GM23338 (cell line): Measurements from ENCODE around the gene LTB4R. TPM values are rescaled to one million over a fixed set of nuclear protein-coding genes. Genes with fewer than 3 reads are reported as not detected.

Experiments used
- ATAC-seq: fragments of 200-7000 bp; cut with Tn5 transposase; 3 replicates; pipeline ENCODE4 v1.9.1; 2020
- DNase-seq: peaks from one replicate; pipeline ENCODE4 v3.0.0-alpha.2; 2015; ENCODE audit warnings: low spot score
- H2AFZ ChIP-seq: fragments of 200-600 bp; sonication (generic); 2 replicates; pipeline ENCODE4 v1.8.0; 2016; ENCODE audit warnings: antibody characterized with exemption, mild to moderate bottlenecking, moderate library complexity
- H3F3A ChIP-seq: fragments of 200-600 bp; sonication (generic); replicated peaks from 2 replicates; pipeline ENCODE4 v1.8.0; 2017; ENCODE audit warnings: antibody characterized with exemption, mixed run types, low read depth
- H3K27ac ChIP-seq: fragments of 200-600 bp; sonication (generic); 2 replicates; pipeline ENCODE4 v1.6.1; 2016; ENCODE audit warnings: low read depth
- H3K27me3 ChIP-seq: fragments of 200-600 bp; sonication (generic); 2 replicates; pipeline ENCODE4 v1.8.0; 2016; ENCODE audit warnings: mild to moderate bottlenecking, mixed run types, moderate library complexity; ENCODE audit not compliant: insufficient read depth
- H3K36me3 ChIP-seq: fragments of 200-600 bp; sonication (generic); 2 replicates; pipeline ENCODE4 v1.8.0; 2016; ENCODE audit warnings: mild to moderate bottlenecking; ENCODE audit not compliant: insufficient read depth
- H3K4me1 ChIP-seq: fragments of 200-600 bp; sonication (generic); 2 replicates; pipeline ENCODE4 v1.8.0; 2016; ENCODE audit warnings: mild to moderate bottlenecking, moderate library complexity; ENCODE audit not compliant: insufficient read depth
- H3K4me2 ChIP-seq: fragments of 200-600 bp; sonication (generic); 2 replicates; pipeline ENCODE4 v1.7.1; 2017; ENCODE audit warnings: mixed run types
- H3K4me3 ChIP-seq: fragments of 200-600 bp; sonication (generic); 2 replicates; pipeline ENCODE4 v1.6.1; 2016; ENCODE audit warnings: mixed run types
- H3K79me2 ChIP-seq: fragments of 200-600 bp; sonication (generic); replicated peaks from 2 replicates; pipeline ENCODE4 v1.8.0; 2017; ENCODE audit warnings: mild to moderate bottlenecking; ENCODE audit not compliant: insufficient read depth
- H3K9me2 ChIP-seq: fragments of 200-600 bp; sonication (generic); 2 replicates; pipeline ENCODE4 v1.8.0; 2017; ENCODE audit not compliant: insufficient read depth
- H4K20me1 ChIP-seq: fragments of 200-600 bp; sonication (generic); replicated peaks from 2 replicates; pipeline ENCODE4 v1.8.0; 2017; ENCODE audit warnings: mild to moderate bottlenecking; ENCODE audit not compliant: insufficient read depth
- H3K27ac Mint-ChIP-seq: 2 replicates; pipeline ENCODE4 v1.8.0; 2020; ENCODE audit warnings: inconsistent platforms, mild to moderate bottlenecking, moderate library complexity, mixed read lengths
- H3K27me3 Mint-ChIP-seq: 3 replicates; pipeline ENCODE4 v1.8.0; 2022; ENCODE audit warnings: low read depth, mild to moderate bottlenecking, moderate library complexity, mixed read lengths, inconsistent platforms; ENCODE audit not compliant: insufficient read depth, poor library complexity
- H3K36me3 Mint-ChIP-seq: 3 replicates; pipeline ENCODE4 v1.8.0; 2021; ENCODE audit warnings: low read depth, mild to moderate bottlenecking, inconsistent platforms, moderate library complexity, mixed read lengths
- H3K4me1 Mint-ChIP-seq: 3 replicates; pipeline ENCODE4 v1.8.0; 2020; ENCODE audit warnings: mild to moderate bottlenecking, inconsistent platforms, mixed read lengths
- H3K4me3 Mint-ChIP-seq: 3 replicates; pipeline ENCODE4 v1.8.0; 2021; ENCODE audit warnings: moderate library complexity, mild to moderate bottlenecking, inconsistent platforms, mixed read lengths
- H3K9me3 Mint-ChIP-seq: 3 replicates; pipeline ENCODE4 v1.8.0; 2020; ENCODE audit warnings: moderate library complexity, mild to moderate bottlenecking, inconsistent platforms, mixed read lengths
- CREB1 ChIP-seq: fragments of 250-450 bp; sonication (Bioruptor Pico); IDR thresholded peaks from 2 replicates; pipeline ENCODE4 v1.5.0; 2020; ENCODE audit warnings: low read depth, mild to moderate bottlenecking, moderate library complexity
- EZH2 ChIP-seq: fragments of 200-600 bp; sonication (generic); IDR thresholded peaks from one replicate; pipeline ENCODE4 v1.8.0; 2017; ENCODE audit warnings: antibody characterized with exemption, mild to moderate bottlenecking, low read depth; ENCODE audit not compliant: unreplicated experiment
- EZH2phosphoT487 ChIP-seq: fragments of 200-600 bp; sonication (generic); IDR thresholded peaks from one replicate; pipeline ENCODE4 v1.8.1; 2018; ENCODE audit warnings: antibody characterized with exemption; ENCODE audit not compliant: unreplicated experiment
- JUNB ChIP-seq: IDR thresholded peaks from one replicate; pipeline ENCODE4 v1.6.1; 2016; ENCODE audit warnings: antibody characterized with exemption; ENCODE audit not compliant: unreplicated experiment
- NANOG ChIP-seq: IDR thresholded peaks from 2 replicates; pipeline ENCODE4 v1.6.1; 2016; ENCODE audit warnings: antibody characterized with exemption, borderline replicate concordance
- POLR2AphosphoS5 ChIP-seq: IDR thresholded peaks from 2 replicates; pipeline ENCODE4 v1.6.1; 2016; ENCODE audit warnings: antibody characterized with exemption, low read depth
- REST ChIP-seq: IDR thresholded peaks from one replicate; pipeline ENCODE4 v1.6.1; 2018; ENCODE audit warnings: antibody characterized with exemption; ENCODE audit not compliant: unreplicated experiment
- STAT1 ChIP-seq: IDR thresholded peaks from one replicate; pipeline ENCODE4 v1.6.1; 2016; ENCODE audit warnings: antibody characterized with exemption; ENCODE audit not compliant: unreplicated experiment
- ZNF114 ChIP-seq: fragments of 250-450 bp; sonication (Bioruptor Pico); IDR thresholded peaks from 2 replicates; pipeline ENCODE4 v1.5.0; 2020; ENCODE audit warnings: mild to moderate bottlenecking, moderate library complexity
- ZNF331 ChIP-seq: fragments of 250-450 bp; sonication (Bioruptor Pico); IDR thresholded peaks from 2 replicates; pipeline ENCODE4 v1.5.0; 2020; ENCODE audit warnings: low read depth, mild to moderate bottlenecking, moderate library complexity
- polyA plus RNA-seq: library from polyadenylated mRNA; unstranded; fragments of >200 nt; fragmentation: Nextera tagmentation; extraction: Ambion mirVana; gene quantifications from 2 replicates; pipeline ENCODE4 v1.2.1, GENCODE V29; 2016
- total RNA-seq: library from RNA; depleted of rRNA; stranded (reverse); fragments of >200 nt; shearing (Covaris generic); gene quantifications from 2 replicates; pipeline ENCODE4 v1.2.3, GENCODE V29; 2014

LTB4R gene
- total and polyA plus RNA-seq, 2 experiments from 2014 or later: 2.1 to 4.7 TPM

- TF ChIP-seq REST (no peak), NANOG (no peak)
Observed at GRCh38 chr14:24277071-24277470, 34.2 kb upstream of the LTB4R start (continued).

DNA sequence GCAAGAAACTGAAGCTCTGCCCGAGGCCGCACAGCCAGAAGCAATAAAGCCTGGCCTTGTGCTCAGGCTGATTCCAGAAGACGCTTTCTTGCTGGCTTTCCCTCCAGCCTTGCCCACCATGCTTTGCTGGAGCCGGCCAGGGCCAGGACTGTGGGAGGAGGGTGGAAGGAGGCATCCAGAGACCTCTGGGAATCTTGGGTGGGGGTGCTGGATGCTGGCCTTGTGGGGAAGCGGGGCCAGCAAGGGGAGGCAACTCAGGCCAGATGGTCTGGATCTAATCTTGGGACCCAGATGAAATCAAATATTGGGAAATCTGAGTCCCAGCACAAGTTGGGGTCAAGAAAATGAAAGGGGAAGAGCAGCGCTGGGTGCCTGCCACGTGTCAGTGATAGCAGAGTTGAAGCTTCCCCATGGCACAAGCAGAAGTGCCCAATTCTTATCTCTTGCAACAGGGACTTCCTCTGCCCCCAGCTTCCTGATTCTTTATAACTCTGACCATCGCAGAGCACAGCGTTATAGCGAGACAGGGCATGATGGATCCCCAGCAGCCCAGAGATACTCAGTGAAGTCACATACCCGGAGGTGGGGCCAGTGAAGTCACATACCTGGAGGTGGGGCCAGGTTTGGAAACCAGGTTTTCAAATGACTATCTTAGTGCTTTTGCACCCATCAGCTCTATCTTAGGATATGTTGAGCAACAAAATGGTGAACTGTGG, 33.5 kb upstream of the LTB4R start:
- Histone ChIP-seq H3K4me2 (no peak overlapping the region), H3K9me2 (no peaks in the 10 kb centered on the region), H3K4me1 (0 out of 2 replicates have a peak, but pooled peaks cover 6% of the 10 kb centered on the region), H2AFZ (no peak overlapping the region), H3K79me2 (no peaks in the 10 kb centered on the region; the same call in 1 of the 2 replicates), H4K20me1 (no peaks in the 10 kb centered on the region; the same call in 1 of the 2 replicates), H3K27me3 (no peaks in the 10 kb centered on the region), H3K27ac (no peak overlapping the region), H3F3A (no peaks in the 10 kb centered on the region), H3K36me3 (no peaks in the 10 kb centered on the region), H3K4me3 (no peak overlapping the region)
- Mint-ChIP-seq H3K36me3 (no peaks in the 10 kb centered on the region), H3K9me3 (no peaks in the 10 kb centered on the region), H3K4me3 (no peak overlapping the region), H3K27me3 (peaks cover 10% of the 10 kb centered on the region), H3K27ac (no peak overlapping the region), H3K4me1 (peaks cover 10% of the 10 kb centered on the region; the same call in 2 of the 3 replicates)
- DNase-seq (no peak), ATAC-seq (no peak)
- no peak for TF ChIP-seq STAT1
- TF ChIP-seq NANOG: no peak
- TF ChIP-seq ZNF331 (CRISPR knock-in tag): no peak
- TF ChIP-seq ZNF114 (CRISPR knock-in tag): no peak
- no peak for TF ChIP-seq EZH2phosphoT487
- TF ChIP-seq JUNB: no peak
- TF ChIP-seq EZH2: no peak
- no peak for TF ChIP-seq POLR2AphosphoS5

DNA sequence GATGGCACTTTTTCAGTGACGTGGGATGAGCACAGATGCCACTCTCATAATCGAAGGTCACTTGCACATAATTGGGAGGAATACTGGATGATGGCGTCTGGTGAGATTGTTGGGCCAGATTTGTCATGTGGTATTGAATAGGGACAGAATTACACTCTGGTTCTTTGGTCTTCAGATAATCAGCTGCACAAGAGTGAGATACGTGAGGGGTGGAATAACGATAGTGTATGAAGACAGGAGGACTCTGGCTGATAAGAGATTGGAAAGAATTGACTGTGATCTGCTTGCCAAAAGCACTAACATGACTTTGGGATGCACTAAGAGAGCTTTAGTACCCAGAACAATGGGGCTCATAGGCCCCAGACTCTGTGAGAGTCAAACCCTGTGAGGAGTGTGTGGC, 32.9 kb upstream of the LTB4R start:
- no peaks in the 10 kb centered on the region for H3K27me3 ChIP-seq
- H3K4me2 ChIP-seq: no peak overlapping the region
- ATAC-seq: no peak
- H3K27ac ChIP-seq: no peak overlapping the region
- Mint-ChIP-seq H3K4me1 (peaks cover 9% of the 10 kb centered on the region; the same call in 2 of the 3 replicates), H3K36me3 (no peaks in the 10 kb centered on the region), H3K27ac (no peak overlapping the region), H3K9me3 (no peaks in the 10 kb centered on the region), H3K27me3 (peaks cover 10% of the 10 kb centered on the region), H3K4me3 (no peak overlapping the region; the same call in 2 of the 3 replicates)
- H2AFZ ChIP-seq: no peak overlapping the region
- no peak overlapping the region for H3K4me3 ChIP-seq
- DNase-seq: no peak
- no peaks in the 10 kb centered on the region for H3K9me2 ChIP-seq
- H3K36me3 ChIP-seq: no peaks in the 10 kb centered on the region
- H3F3A ChIP-seq: no peaks in the 10 kb centered on the region
- no peaks in the 10 kb centered on the region; the same call in 1 of the 2 replicates for H4K20me1 ChIP-seq
- no peaks in the 10 kb centered on the region for H3K79me2 ChIP-seq
- H3K4me1 ChIP-seq: 0 out of 2 replicates have a peak, but pooled peaks cover 6% of the 10 kb centered on the region
- TF ChIP-seq CREB1 (CRISPR knock-in tag): no peak
- TF ChIP-seq POLR2AphosphoS5: no peak
- TF ChIP-seq ZNF114 (CRISPR knock-in tag): no peak
